H9 (cell line): ENCODE data around the gene CTDSPL. TPM values are rescaled to one million over a fixed set of nuclear protein-coding genes. Genes with fewer than 3 reads are reported as not detected.

Source experiments
- DNase-seq: peaks from one replicate; pipeline ENCODE4 v3.0.0-alpha.2; 2017
- H2AFZ ChIP-seq: one replicate; pipeline ENCODE4 v1.6.1; 2013; ENCODE audit warnings: mild to moderate bottlenecking, low read length, control low read depth, moderate library complexity
- H2AK5ac ChIP-seq: 2 replicates; pipeline ENCODE4 v1.6.1; 2013; ENCODE audit warnings: low read length, control low read depth, mixed read lengths; ENCODE audit not compliant: insufficient read length
- H2BK120ac ChIP-seq: one replicate; pipeline ENCODE4 v1.6.1; 2013; ENCODE audit warnings: low read depth, mild to moderate bottlenecking, low read length, control low read depth, inconsistent platforms; ENCODE audit not compliant: poor library complexity, severe bottlenecking
- H2BK12ac ChIP-seq: 2 replicates; pipeline ENCODE4 v1.6.1; 2013; ENCODE audit warnings: low read length, control low read depth, mixed read lengths, low read depth; ENCODE audit not compliant: insufficient read length
- H2BK15ac ChIP-seq: 2 replicates; pipeline ENCODE4 v1.6.1; 2013; ENCODE audit warnings: low read depth, low read length, control low read depth
- H2BK20ac ChIP-seq: one replicate; pipeline ENCODE4 v1.6.1; 2013; ENCODE audit warnings: low read depth, mild to moderate bottlenecking, low read length, control low read depth, inconsistent platforms; ENCODE audit not compliant: poor library complexity, severe bottlenecking
- H2BK5ac ChIP-seq: 2 replicates; pipeline ENCODE4 v1.6.1; 2013; ENCODE audit warnings: low read length, control low read depth, mixed read lengths; ENCODE audit not compliant: insufficient read length
- H3K14ac ChIP-seq: 2 replicates; pipeline ENCODE4 v1.6.1; 2013; ENCODE audit warnings: low read length, control low read depth; ENCODE audit not compliant: insufficient read depth
- H3K18ac ChIP-seq: 2 replicates; pipeline ENCODE4 v1.6.1; 2013; ENCODE audit warnings: low read depth, mild to moderate bottlenecking, mixed read lengths, low read length, control low read depth; ENCODE audit not compliant: insufficient read length
- H3K23ac ChIP-seq: 2 replicates; pipeline ENCODE4 v1.6.1; 2013; ENCODE audit warnings: low read length, control low read depth, mixed read lengths, low read depth; ENCODE audit not compliant: insufficient read length
- H3K23me2 ChIP-seq: 2 replicates; pipeline ENCODE4 v1.6.1; 2013; ENCODE audit warnings: low read depth, mild to moderate bottlenecking, mixed read lengths, low read length, control low read depth; ENCODE audit not compliant: insufficient read length, poor library complexity, severe bottlenecking
- H3K27ac ChIP-seq: 2 replicates; pipeline ENCODE4 v1.5.1; 2013; ENCODE audit warnings: low read length, control low read depth, mixed read lengths, low read depth; ENCODE audit not compliant: insufficient read length
- H3K27me3 ChIP-seq: 2 replicates; pipeline ENCODE4 v1.6.1; 2013; ENCODE audit warnings: low read length, control low read depth, inconsistent platforms; ENCODE audit not compliant: insufficient read depth
- H3K4ac ChIP-seq: 2 replicates; pipeline ENCODE4 v1.6.1; 2013; ENCODE audit warnings: low read depth, mild to moderate bottlenecking, control low read depth, inconsistent platforms, low read length, moderate library complexity
- H3K4me1 ChIP-seq: 2 replicates; pipeline ENCODE4 v1.6.1; 2013; ENCODE audit warnings: low read length, control low read depth, inconsistent platforms; ENCODE audit not compliant: insufficient read depth
- H3K4me2 ChIP-seq: 2 replicates; pipeline ENCODE4 v1.6.1; 2013; ENCODE audit warnings: low read length, control low read depth, mixed read lengths; ENCODE audit not compliant: insufficient read length, insufficient read depth
- H3K56ac ChIP-seq: 2 replicates; pipeline ENCODE4 v1.6.1; 2013; ENCODE audit warnings: low read depth, mild to moderate bottlenecking, mixed read lengths, low read length, control low read depth; ENCODE audit not compliant: insufficient read length
- H3K79me1 ChIP-seq: 2 replicates; pipeline ENCODE4 v1.6.1; 2013; ENCODE audit warnings: low read depth, mild to moderate bottlenecking, moderate library complexity, low read length, control low read depth, inconsistent platforms; ENCODE audit not compliant: insufficient read depth, poor library complexity, severe bottlenecking
- H3K79me2 ChIP-seq: 2 replicates; pipeline ENCODE4 v1.6.1; 2013; ENCODE audit warnings: low read length, control low read depth, inconsistent platforms; ENCODE audit not compliant: insufficient read depth
- H3K9ac ChIP-seq: 2 replicates; pipeline ENCODE4 v1.6.1; 2013; ENCODE audit warnings: low read length, control low read depth, mixed read lengths; ENCODE audit not compliant: insufficient read length; ENCODE audit errors: extremely low read depth
- H3K9me3 ChIP-seq: one replicate; pipeline ENCODE4 v1.6.1; 2013; ENCODE audit warnings: low read depth, low read length, inconsistent platforms; ENCODE audit not compliant: control insufficient read depth
- H3T11ph ChIP-seq: one replicate; pipeline ENCODE4 v1.6.1; 2013; ENCODE audit warnings: mild to moderate bottlenecking, low read length, control low read depth, inconsistent platforms
- H4K20me1 ChIP-seq: one replicate; pipeline ENCODE4 v1.6.1; 2013; ENCODE audit not compliant: control insufficient read depth, insufficient read length, insufficient read depth
- H4K5ac ChIP-seq: 2 replicates; pipeline ENCODE4 v1.6.1; 2013; ENCODE audit warnings: low read depth, mild to moderate bottlenecking, mixed read lengths, low read length, control low read depth; ENCODE audit not compliant: insufficient read length
- H4K8ac ChIP-seq: replicated peaks from 2 replicates; pipeline ENCODE4 v1.6.1; 2013; ENCODE audit warnings: low read length, control low read depth, mixed read lengths, low read depth; ENCODE audit not compliant: insufficient read length
- H4K91ac ChIP-seq: 2 replicates; pipeline ENCODE4 v1.6.1; 2013; ENCODE audit warnings: low read depth, mild to moderate bottlenecking, moderate library complexity, mixed read lengths, low read length, control low read depth; ENCODE audit not compliant: insufficient read length
- H3K27ac Mint-ChIP-seq, 3 experiments: 2 replicates in 2 of 3; 3 replicates in 1 of 3; pipeline ENCODE4 v1.8.0; 2020 to 2021; ENCODE audit warnings: mixed read lengths in 3 of 3, mild to moderate bottlenecking in 1 of 3, moderate library complexity in 1 of 3
- H3K27me3 Mint-ChIP-seq: 2 replicates; pipeline ENCODE4 v1.8.0; 2021; ENCODE audit warnings: low read depth, mild to moderate bottlenecking, moderate library complexity, mixed read lengths
- H3K36me3 Mint-ChIP-seq, 3 experiments: 2 replicates in 2 of 3; 3 replicates in 1 of 3; pipeline ENCODE4 v1.8.0; 2020 to 2021; ENCODE audit warnings: low read depth in 3 of 3, mixed read lengths in 3 of 3; ENCODE audit not compliant: insufficient read depth in 1 of 3
- H3K4me1 Mint-ChIP-seq, 2 experiments: 2 replicates each; pipeline ENCODE4 v1.8.0; 2020; ENCODE audit warnings: mixed read lengths in 2 of 2
- H3K4me3 Mint-ChIP-seq, 2 experiments: 2 replicates in 1 of 2; 3 replicates in 1 of 2; pipeline ENCODE4 v1.8.0; 2020 to 2021; ENCODE audit warnings: mild to moderate bottlenecking in 2 of 2, mixed read lengths in 2 of 2, moderate library complexity in 1 of 2
- H3K9me3 Mint-ChIP-seq, 2 experiments: 2 replicates in 1 of 2; 3 replicates in 1 of 2; pipeline ENCODE4 v1.8.0; 2020; ENCODE audit warnings: mild to moderate bottlenecking in 2 of 2, mixed read lengths in 2 of 2, moderate library complexity in 1 of 2
- WGBS: extraction: QIAGEN DNeasy Blood & Tissue Kit; methylation state at CpG from one replicate; pipeline ENCODE4 v1.1.7; 2013; ENCODE audit warnings: missing lambda C conversion rate, low lambda C conversion rate, mixed read lengths; ENCODE audit not compliant: insufficient read length; ENCODE audit errors: extremely low coverage; 5-methylcytosine and 5-hydroxymethylcytosine counted together
- total RNA-seq: library from RNA; stranded (reverse); gene quantifications from 2 replicates; pipeline ENCODE4 v1.2.1, GENCODE V29; 2021
- TF ChIP-seq, protein P1 (sequence below): fragments of 200-600 bp; sonication (generic); conservative IDR thresholded peaks from 3 replicates; pipeline ENCODE4 v1.8.0; 2021; ENCODE audit warnings: antibody characterized with exemption, mild to moderate bottlenecking

CTDSPL gene
- total RNA-seq, 1 experiment from 2014 or later = 20.8 TPM

DNA sequence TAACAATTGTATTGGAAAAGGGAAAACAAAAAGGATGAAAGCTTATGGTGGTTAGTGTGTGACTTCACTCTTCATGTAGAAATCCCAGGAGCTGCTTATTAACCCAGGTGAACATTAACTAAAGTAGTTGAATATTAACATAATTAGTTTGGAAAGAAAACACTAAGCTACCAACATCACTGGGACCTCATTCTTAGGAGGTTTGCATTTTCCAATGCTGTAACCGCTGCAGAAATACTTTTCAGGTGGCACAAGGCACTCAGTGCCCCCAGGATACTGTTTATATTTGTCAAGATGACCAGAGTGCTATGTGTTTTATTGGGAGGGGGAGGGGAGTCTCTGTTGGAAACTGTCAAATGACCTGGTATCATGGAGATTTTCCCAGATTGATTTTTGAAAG lies 103.0 kb downstream of the CTDSPL start:
- no peak overlapping the region for H2AFZ ChIP-seq
- H3K9me3 ChIP-seq = no peaks in the 10 kb centered on the region
- no peak overlapping the region for H2BK120ac ChIP-seq
- TF ChIP-seq, protein P1, sequence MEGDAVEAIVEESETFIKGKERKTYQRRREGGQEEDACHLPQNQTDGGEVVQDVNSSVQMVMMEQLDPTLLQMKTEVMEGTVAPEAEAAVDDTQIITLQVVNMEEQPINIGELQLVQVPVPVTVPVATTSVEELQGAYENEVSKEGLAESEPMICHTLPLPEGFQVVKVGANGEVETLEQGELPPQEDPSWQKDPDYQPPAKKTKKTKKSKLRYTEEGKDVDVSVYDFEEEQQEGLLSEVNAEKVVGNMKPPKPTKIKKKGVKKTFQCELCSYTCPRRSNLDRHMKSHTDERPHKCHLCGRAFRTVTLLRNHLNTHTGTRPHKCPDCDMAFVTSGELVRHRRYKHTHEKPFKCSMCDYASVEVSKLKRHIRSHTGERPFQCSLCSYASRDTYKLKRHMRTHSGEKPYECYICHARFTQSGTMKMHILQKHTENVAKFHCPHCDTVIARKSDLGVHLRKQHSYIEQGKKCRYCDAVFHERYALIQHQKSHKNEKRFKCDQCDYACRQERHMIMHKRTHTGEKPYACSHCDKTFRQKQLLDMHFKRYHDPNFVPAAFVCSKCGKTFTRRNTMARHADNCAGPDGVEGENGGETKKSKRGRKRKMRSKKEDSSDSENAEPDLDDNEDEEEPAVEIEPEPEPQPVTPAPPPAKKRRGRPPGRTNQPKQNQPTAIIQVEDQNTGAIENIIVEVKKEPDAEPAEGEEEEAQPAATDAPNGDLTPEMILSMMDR = no peak
- no peak overlapping the region for H3K4me2 ChIP-seq
- H3K14ac ChIP-seq = no peak overlapping the region
- H3K4ac ChIP-seq = no peak overlapping the region
- H2BK5ac ChIP-seq = no peak overlapping the region
- H3K27ac Mint-ChIP-seq = no peak overlapping the region
- no peak overlapping the region for H4K5ac ChIP-seq
- no peak overlapping the region for H3T11ph ChIP-seq
- H2BK15ac ChIP-seq = no peak overlapping the region
- no peak overlapping the region for H3K18ac ChIP-seq
- H2BK12ac ChIP-seq = no peak overlapping the region
- no peaks in the 10 kb centered on the region for H3K23me2 ChIP-seq
- no CpG with 5 or more reads among the region's 1 CpG for WGBS
- H3K9ac ChIP-seq = no peak overlapping the region
- H4K91ac ChIP-seq = no peak overlapping the region
- H2AK5ac ChIP-seq = no peak overlapping the region
- no peak for DNase-seq
- no peaks in the 10 kb centered on the region for H3K79me2 ChIP-seq
- no peaks in the 10 kb centered on the region for H3K9me3 Mint-ChIP-seq
- no peak overlapping the region for H3K27ac ChIP-seq
- H4K20me1 ChIP-seq = no peaks in the 10 kb centered on the region
- no peaks in the 10 kb centered on the region for H3K27me3 ChIP-seq
- H4K8ac ChIP-seq = no peak overlapping the region
- H3K36me3 Mint-ChIP-seq = peaks cover 2 to 5% (median 4%) of the 10 kb centered on the region in 3 experiments; a peak in 6 of 7 replicates
- peaks cover 30% of the 10 kb centered on the region in 2 experiments for H3K4me1 Mint-ChIP-seq
- no peaks in the 10 kb centered on the region for H3K27me3 Mint-ChIP-seq
- H3K79me1 ChIP-seq = no peaks in the 10 kb centered on the region
- H2BK20ac ChIP-seq = no peak overlapping the region
- H3K4me3 Mint-ChIP-seq = no peak overlapping the region
- no peak overlapping the region for H3K23ac ChIP-seq
- no peak overlapping the region for H3K56ac ChIP-seq
- H3K4me1 ChIP-seq = peaks cover 16% of the 10 kb centered on the region; the same call in 1 of the 2 replicates
